ENCODE data around the gene CLBA1.
"Not testable (repeated sequence)": the region's sequence is repeated elsewhere in the genome, so short reads cannot be mapped to it uniquely, and the experiment has no call there.

DNA sequence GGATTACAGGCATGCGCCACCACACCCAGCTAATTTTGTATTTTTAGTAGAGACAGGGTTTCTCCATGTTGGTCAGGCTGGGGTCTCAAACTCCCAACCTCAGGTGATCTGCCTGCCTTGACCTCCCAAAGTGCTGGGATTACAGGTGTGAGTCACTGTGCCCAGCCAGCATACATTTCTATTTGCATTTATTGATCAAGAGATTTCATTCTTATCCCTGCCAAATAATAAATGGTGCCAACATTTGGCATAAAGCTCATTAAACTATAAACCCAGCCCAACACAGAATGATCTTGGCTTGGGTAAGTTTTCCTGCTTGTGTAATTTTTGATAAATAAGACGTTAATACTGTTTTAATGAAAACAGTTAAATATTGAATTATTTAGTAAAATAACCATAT, 50.0 kb downstream of the CLBA1 start:
- TF ChIP-seq ZNF324 (tag by site-specific recombination; IDR thresholded peaks at IDR 0.05); ZFP3 (tag by site-specific recombination; IDR thresholded peaks at IDR 0.05; ENCODE audit: low read depth); ZNF132 (tag by site-specific recombination; IDR thresholded peaks at IDR 0.05; ENCODE audit: borderline replicate concordance); ZNF266 (tag by site-specific recombination; IDR thresholded peaks at IDR 0.05; ENCODE audit: low read depth); ZNF274 (IDR thresholded peaks at IDR 0.05; ENCODE audit: low read length); ZNF274 (tag by site-specific recombination; IDR thresholded peaks at IDR 0.05; ENCODE audit: borderline replicate concordance); ZNF785 (tag by site-specific recombination; IDR thresholded peaks at IDR 0.05); ZNF544 (tag by site-specific recombination; IDR thresholded peaks at IDR 0.05); ZNF677 (tag by site-specific recombination; IDR thresholded peaks at IDR 0.05): not testable (repeated sequence)
- TF ChIP-seq, protein P1, sequence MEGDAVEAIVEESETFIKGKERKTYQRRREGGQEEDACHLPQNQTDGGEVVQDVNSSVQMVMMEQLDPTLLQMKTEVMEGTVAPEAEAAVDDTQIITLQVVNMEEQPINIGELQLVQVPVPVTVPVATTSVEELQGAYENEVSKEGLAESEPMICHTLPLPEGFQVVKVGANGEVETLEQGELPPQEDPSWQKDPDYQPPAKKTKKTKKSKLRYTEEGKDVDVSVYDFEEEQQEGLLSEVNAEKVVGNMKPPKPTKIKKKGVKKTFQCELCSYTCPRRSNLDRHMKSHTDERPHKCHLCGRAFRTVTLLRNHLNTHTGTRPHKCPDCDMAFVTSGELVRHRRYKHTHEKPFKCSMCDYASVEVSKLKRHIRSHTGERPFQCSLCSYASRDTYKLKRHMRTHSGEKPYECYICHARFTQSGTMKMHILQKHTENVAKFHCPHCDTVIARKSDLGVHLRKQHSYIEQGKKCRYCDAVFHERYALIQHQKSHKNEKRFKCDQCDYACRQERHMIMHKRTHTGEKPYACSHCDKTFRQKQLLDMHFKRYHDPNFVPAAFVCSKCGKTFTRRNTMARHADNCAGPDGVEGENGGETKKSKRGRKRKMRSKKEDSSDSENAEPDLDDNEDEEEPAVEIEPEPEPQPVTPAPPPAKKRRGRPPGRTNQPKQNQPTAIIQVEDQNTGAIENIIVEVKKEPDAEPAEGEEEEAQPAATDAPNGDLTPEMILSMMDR (tag by site-specific recombination; IDR thresholded peaks at IDR 0.05), result not testable (repeated sequence)
- TF ChIP-seq, protein P2, sequence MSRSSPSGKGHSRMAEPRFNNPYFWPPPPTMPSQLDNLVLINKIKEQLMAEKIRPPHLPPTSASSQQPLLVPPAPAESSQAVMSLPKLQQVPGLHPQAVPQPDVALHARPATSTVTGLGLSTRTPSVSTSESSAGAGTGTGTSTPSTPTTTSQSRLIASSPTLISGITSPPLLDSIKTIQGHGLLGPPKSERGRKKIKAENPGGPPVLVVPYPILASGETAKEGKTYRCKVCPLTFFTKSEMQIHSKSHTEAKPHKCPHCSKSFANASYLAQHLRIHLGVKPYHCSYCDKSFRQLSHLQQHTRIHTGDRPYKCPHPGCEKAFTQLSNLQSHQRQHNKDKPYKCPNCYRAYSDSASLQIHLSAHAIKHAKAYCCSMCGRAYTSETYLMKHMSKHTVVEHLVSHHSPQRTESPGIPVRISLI (tag by site-specific recombination; IDR thresholded peaks at IDR 0.05), result not testable (repeated sequence)
- TF ChIP-seq, protein P3, sequence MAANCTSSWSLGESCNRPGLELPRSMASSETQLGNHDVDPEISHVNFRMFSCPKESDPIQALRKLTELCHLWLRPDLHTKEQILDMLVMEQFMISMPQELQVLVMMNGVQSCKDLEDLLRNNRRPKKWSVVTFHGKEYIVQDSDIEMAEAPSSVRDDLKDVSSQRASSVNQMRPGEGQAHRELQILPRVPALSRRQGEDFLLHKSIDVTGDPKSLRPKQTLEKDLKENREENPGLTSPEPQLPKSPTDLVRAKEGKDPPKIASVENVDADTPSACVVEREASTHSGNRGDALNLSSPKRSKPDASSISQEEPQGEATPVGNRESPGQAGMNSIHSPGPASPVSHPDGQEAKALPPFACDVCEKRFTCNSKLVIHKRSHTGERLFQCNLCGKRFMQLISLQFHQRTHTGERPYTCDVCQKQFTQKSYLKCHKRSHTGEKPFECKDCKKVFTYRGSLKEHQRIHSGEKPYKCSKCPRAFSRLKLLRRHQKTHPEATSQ (tag by site-specific recombination; IDR thresholded peaks at IDR 0.05), result not testable (repeated sequence)
